Right atrium auricular region (tissue), 2 donors: ENCODE data around the gene TLE3. TPM values are rescaled to one million over a fixed set of nuclear protein-coding genes. Genes with fewer than 3 reads are reported as not detected.
A peak's percentile ranks its signal among the peaks of the same experiment; 100 is the strongest.

Experiments used
- DNase-seq: peaks from one replicate; pipeline ENCODE4 v3.0.0-alpha.2; 2019; ENCODE audit warnings: low spot score
- H3K27ac ChIP-seq, 2 donors: fragments of 200-600 bp; sonication (generic); 1 replicate in 1 of 2; 2 replicates in 1 of 2; pipeline ENCODE4 v1.5.1; 2016 to 2019
- H3K27me3 ChIP-seq, 2 donors: fragments of 200-600 bp; sonication (generic); one replicate each; pipeline versions ENCODE4 v1.5.1 to v1.6.0; 2017 to 2019
- H3K36me3 ChIP-seq: fragments of 200-600 bp; sonication (generic); one replicate; pipeline ENCODE4 v1.5.1; 2016
- H3K4me1 ChIP-seq, 2 donors: fragments of 200-600 bp; sonication (generic); one replicate each; pipeline versions ENCODE4 v1.5.1 to v1.6.0; 2017 to 2019
- H3K4me3 ChIP-seq, 2 donors: fragments of 200-600 bp; sonication (generic); 1 replicate in 1 of 2; 2 replicates in 1 of 2; pipeline ENCODE4 v1.5.1; 2017 to 2019; ENCODE audit warnings: mild to moderate bottlenecking in 1 of 2, moderate library complexity in 1 of 2
- H3K9me3 ChIP-seq, 2 donors: fragments of 200-600 bp; sonication (generic); one replicate each; pipeline ENCODE4 v1.5.1; 2019
- CTCF ChIP-seq, 2 donors: fragments of 200-600 bp; sonication (generic); IDR thresholded peaks; one replicate each; pipeline ENCODE4 v1.5.1; 2019; ENCODE audit warnings: antibody characterized with exemption in 2 of 2
- microRNA counts, 2 donors: library from miRNA; unstranded; fragments of <30 nt; microRNA quantifications; one replicate each; lab custom pipeline; 2016 to 2017
- microRNA-seq, 2 donors: library from miRNA; unstranded; fragments of <30 nt; microRNA quantifications; one replicate each; pipeline ENCODE4, GENCODE V29; 2016 to 2017; ENCODE audit warnings: borderline number of aligned reads in 2 of 2, borderline replicate concordance in 1 of 2
- total RNA-seq, 2 donors: library from RNA; depleted of rRNA; stranded (reverse); fragments of >200 nt; gene quantifications; one replicate each; pipeline ENCODE4 v1.1.0, GENCODE V29; 2016

The TLE3 gene
- total RNA-seq, 2 donors from 2014 or later, result 23.3 to 61.7 TPM

GRCh38 chr15:69998541-69999391, 99.0 kb downstream of the TLE3 start:
- Histone ChIP-seq H3K4me3 (no peak overlapping the region), H3K27ac (no peak overlapping the region), H3K9me3 (peaks cover 0 to 11% of the 10 kb centered on the region in 2 donors), H3K4me1 (no peaks in the 10 kb centered on the region), H3K36me3 (no peaks in the 10 kb centered on the region), H3K27me3 (no peaks in the 10 kb centered on the region)
- no peak for DNase-seq
- TF ChIP-seq CTCF (IDR thresholded peaks at IDR 0.05), result no peak

GRCh38 chr15:69997813-69998212, 99.9 kb downstream of the TLE3 start:
- Histone ChIP-seq H3K27me3 (no peaks in the 10 kb centered on the region), H3K9me3 (peaks cover 0 to 6% of the 10 kb centered on the region in 2 donors), H3K27ac (no peak overlapping the region), H3K4me3 (no peak overlapping the region), H3K36me3 (no peaks in the 10 kb centered on the region), H3K4me1 (no peaks in the 10 kb centered on the region)
- DNase-seq, result peak; percentile 62
- TF ChIP-seq CTCF (IDR thresholded peaks at IDR 0.05), result no peak

MicroRNAs encoded within 50 kb of the gene (microRNA counts, 767-probe panel; counts per million panel counts)
- microRNA hsa-miR-629-5p (lab: Ali Mortazavi, UCI), result 0 to 178 counts per million in 2 donors

Small RNA genes within 50 kb of the gene (microRNA-seq; reads per million reads assigned to microRNA genes)
- gene MIR629, result 75.6 to 133 reads per million in 2 donors
